Testis (tissue), 3 donors: ENCODE measurements around the gene FAXDC2. TPM values are rescaled to one million over a fixed set of nuclear protein-coding genes. Genes with fewer than 3 reads are reported as not detected.

ENCODE experiments used
- DNase-seq: peaks from one replicate; pipeline ENCODE4 v3.0.0-alpha.2; 2019
- H3K27ac ChIP-seq, 2 donors: fragments of 200-600 bp; sonication (generic); one replicate each; pipeline ENCODE4 v1.5.1; 2019
- H3K27me3 ChIP-seq: fragments of 200-600 bp; sonication (generic); one replicate; pipeline ENCODE4 v1.5.1; 2019
- H3K36me3 ChIP-seq: fragments of 200-600 bp; sonication (generic); one replicate; pipeline ENCODE4 v1.5.1; 2017; ENCODE audit warnings: low read depth; ENCODE audit errors: missing control alignments
- H3K4me1 ChIP-seq: fragments of 200-600 bp; sonication (generic); one replicate; pipeline ENCODE4 v1.5.1; 2019
- H3K4me3 ChIP-seq, 2 donors: fragments of 200-600 bp; sonication (generic); one replicate each; pipeline ENCODE4 v1.5.1; 2017 to 2019
- H3K9me3 ChIP-seq: fragments of 200-600 bp; sonication (generic); one replicate; pipeline ENCODE4 v1.5.1; 2017
- POLR2A ChIP-seq: fragments of 450-650 bp; IDR thresholded peaks from one replicate; pipeline ENCODE4 v1.6.1; 2017; ENCODE audit warnings: antibody characterized with exemption, mild to moderate bottlenecking, moderate library complexity
- WGBS, 2 donors: methylation state at CpG; one replicate each; pipeline ENCODE4 v1.1.5; 2018; 5-methylcytosine and 5-hydroxymethylcytosine counted together
- intact Hi-C: fragments of 100-400 bp; cut with DNase I; formaldehyde crosslinking; loops from one replicate; pipeline ENCODE4 v1.15.1; 2023; ENCODE audit warnings: low total_unique reads
- microRNA counts, 2 donors: library from miRNA; unstranded; fragments of <30 nt; microRNA quantifications; one replicate each; lab custom pipeline; 2016
- microRNA-seq, 2 donors: library from miRNA; unstranded; fragments of <30 nt; microRNA quantifications; one replicate each; pipeline ENCODE4, GENCODE V29; 2016; ENCODE audit warnings: borderline number of aligned reads in 2 of 2, borderline replicate concordance in 1 of 2
- polyA plus RNA-seq: library from polyadenylated mRNA; stranded (reverse); fragments of 350-450 nt; fragmentation: Illumina TruSeq; extraction: RNeasy Lipid Tissue Mini Kit (QIAGEN cat#74804); gene quantifications from one replicate; pipeline ENCODE4 v1.2.3, GENCODE V29; 2014; ENCODE audit warnings: low read depth, low replicate concordance; ENCODE audit not compliant: insufficient read depth
- small RNA-seq, 2 donors: library from RNA; depleted of rRNA; stranded (forward); fragments of <200 nt; gene quantifications; one replicate each; pipeline ENCODE3, GENCODE V24; 2016
- total RNA-seq, 2 donors: library from RNA; depleted of rRNA; stranded (reverse); fragments of >200 nt; gene quantifications; one replicate each; pipeline ENCODE4 v1.2.3, GENCODE V29; 2016
- TF ChIP-seq, protein P1 (sequence below), 3 experiments: fragments of 450-650 bp in 2 of 3; fragments of 200-600 bp in 1 of 3; sonication (generic) in 1 of 3; IDR thresholded peaks; one replicate each; pipeline ENCODE4 v1.5.1; 2016 to 2019; ENCODE audit warnings: antibody characterized with exemption in 3 of 3, mild to moderate bottlenecking in 2 of 3, moderate library complexity in 1 of 3

Gene FAXDC2
- total and polyA plus RNA-seq, 3 donors from 2014 or later = 32.5 to 76.8 (median 54.7) TPM

DNA sequence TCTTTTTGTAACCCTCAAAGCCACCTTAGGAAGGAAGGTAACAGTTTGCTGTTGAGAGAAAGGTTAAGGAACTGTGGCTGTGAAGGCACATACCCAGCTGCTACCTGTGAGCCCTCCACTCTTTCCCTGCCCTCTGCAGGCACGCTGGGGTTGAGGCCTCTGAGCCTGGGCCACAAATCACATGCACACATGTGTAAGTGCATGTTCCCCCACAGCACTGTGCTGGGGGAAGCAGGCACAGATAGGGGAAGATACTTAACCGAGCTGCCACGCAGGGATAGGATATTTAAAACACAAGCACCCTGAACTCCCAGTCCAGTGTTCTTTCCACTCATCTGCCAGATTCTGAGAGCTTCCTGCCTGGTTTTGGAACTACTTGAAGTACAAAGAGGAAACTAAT lies 77.1 kb downstream of the FAXDC2 start:
- peaks cover 29% of the 10 kb centered on the region for H3K4me1 ChIP-seq
- H3K36me3 ChIP-seq = no peaks in the 10 kb centered on the region
- no peak overlapping the region for H3K27ac ChIP-seq
- 49 to 66% methylated on average over 3 of the region's 3 CpGs for WGBS, 2 donors
- intact Hi-C loops = no loop called here
- DNase-seq = no peak
- no peak overlapping the region for H3K4me3 ChIP-seq
- TF ChIP-seq, protein P1, sequence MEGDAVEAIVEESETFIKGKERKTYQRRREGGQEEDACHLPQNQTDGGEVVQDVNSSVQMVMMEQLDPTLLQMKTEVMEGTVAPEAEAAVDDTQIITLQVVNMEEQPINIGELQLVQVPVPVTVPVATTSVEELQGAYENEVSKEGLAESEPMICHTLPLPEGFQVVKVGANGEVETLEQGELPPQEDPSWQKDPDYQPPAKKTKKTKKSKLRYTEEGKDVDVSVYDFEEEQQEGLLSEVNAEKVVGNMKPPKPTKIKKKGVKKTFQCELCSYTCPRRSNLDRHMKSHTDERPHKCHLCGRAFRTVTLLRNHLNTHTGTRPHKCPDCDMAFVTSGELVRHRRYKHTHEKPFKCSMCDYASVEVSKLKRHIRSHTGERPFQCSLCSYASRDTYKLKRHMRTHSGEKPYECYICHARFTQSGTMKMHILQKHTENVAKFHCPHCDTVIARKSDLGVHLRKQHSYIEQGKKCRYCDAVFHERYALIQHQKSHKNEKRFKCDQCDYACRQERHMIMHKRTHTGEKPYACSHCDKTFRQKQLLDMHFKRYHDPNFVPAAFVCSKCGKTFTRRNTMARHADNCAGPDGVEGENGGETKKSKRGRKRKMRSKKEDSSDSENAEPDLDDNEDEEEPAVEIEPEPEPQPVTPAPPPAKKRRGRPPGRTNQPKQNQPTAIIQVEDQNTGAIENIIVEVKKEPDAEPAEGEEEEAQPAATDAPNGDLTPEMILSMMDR (IDR thresholded peaks at IDR 0.05) = no peak
- no peak for TF ChIP-seq POLR2A
- no peaks in the 10 kb centered on the region for H3K27me3 ChIP-seq
- no peaks in the 10 kb centered on the region for H3K9me3 ChIP-seq

DNA sequence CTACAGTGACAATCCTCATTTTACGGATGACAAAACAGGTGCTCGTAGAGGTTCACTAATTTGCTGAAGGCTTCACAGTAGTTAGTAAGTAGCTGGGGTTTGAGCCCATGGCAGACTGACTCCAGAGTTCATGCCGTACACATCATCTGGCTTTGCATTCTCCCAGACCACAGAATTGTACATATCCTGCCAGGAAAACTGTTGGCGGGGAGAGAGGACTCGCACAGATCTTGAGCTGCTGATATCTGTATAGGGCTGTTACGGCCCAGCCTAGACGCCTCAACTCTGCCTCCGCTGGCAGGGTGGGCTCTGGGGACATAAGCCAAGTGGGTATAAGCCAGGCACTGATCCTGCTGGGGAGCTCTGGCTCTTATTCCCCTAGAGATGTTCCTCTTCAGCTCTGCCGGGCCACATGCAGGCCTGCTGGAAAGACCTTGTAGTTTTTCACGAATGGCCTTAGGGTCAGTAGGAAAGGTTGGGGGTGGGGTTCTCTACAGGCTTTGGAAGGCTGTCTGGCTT lies 79.0 kb downstream of the FAXDC2 start:
- peak; percentile 40 for DNase-seq
- no peaks in the 10 kb centered on the region for H3K36me3 ChIP-seq
- no peaks in the 10 kb centered on the region for H3K27me3 ChIP-seq
- 28 to 29% methylated on average over 10 of the region's 10 CpGs for WGBS, 2 donors
- H3K4me1 ChIP-seq = peaks cover 43% of the 10 kb centered on the region
- intact Hi-C loops = no loop called here
- peak overlapping the region; percentile 17 to 57 for H3K27ac ChIP-seq
- no peak for TF ChIP-seq POLR2A
- TF ChIP-seq, protein P1 (IDR thresholded peaks at IDR 0.05) = no peak
- no peak overlapping the region for H3K4me3 ChIP-seq
- no peaks in the 10 kb centered on the region for H3K9me3 ChIP-seq

DNA sequence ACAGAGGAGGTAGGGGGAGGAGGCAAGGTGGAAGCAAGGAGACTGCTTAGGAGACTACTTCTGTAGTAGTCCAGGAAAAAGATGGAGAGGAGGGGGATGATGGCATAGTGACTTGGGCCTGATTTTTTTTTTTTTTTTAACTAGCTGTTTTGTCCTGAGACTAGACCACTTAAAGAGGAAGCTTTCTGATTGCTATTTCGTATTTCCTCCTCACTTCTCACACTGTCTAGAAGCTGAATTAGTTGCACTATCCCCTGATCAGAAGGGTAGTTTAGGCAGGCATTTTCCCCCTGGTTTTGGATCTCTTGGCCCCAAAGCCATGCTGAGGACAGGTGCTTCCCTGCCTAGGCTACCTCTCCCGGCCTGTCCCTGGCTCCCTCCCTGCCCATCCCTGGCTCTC lies 80.3 kb downstream of the FAXDC2 start:
- Histone ChIP-seq H3K4me3 (no peak overlapping the region), H3K4me1 (peaks cover 49% of the 10 kb centered on the region), H3K27ac (no peak overlapping the region), H3K9me3 (no peaks in the 10 kb centered on the region), H3K27me3 (no peaks in the 10 kb centered on the region), H3K36me3 (no peaks in the 10 kb centered on the region)
- intact Hi-C loops = no loop called here
- TF ChIP-seq, protein P1 (IDR thresholded peaks at IDR 0.05) = no peak
- no peak for TF ChIP-seq POLR2A
- DNase-seq = no peak
- 60 to 75% methylated on average over 2 of the region's 2 CpGs for WGBS, 2 donors

MicroRNA genes within 50 kb of the gene (microRNA counts, 767-probe panel; counts per million panel counts)
- microRNA hsa-miR-378h (lab: Ali Mortazavi, UCI) = 0 to 152 counts per million in 2 donors

Small RNA genes lying within 50 kb of the gene (microRNA-seq; reads per million reads assigned to microRNA genes)
- gene MIR378H = 0 reads per million in 2 donors

Small RNA genes lying within 50 kb of the gene (small RNA-seq; reads per million reads assigned to genes)
- 0 reads per million in 2 donors for gene MIR378H

Other genes with a start within 250 kb of the FAXDC2 start
- gene LARP1, start 95.2 kb downstream of the FAXDC2 start, total RNA-seq = 100 to 1,000 TPM; 169 to 174 TPM
- gene LARP1, start 95.2 kb downstream of the FAXDC2 start, polyA plus RNA-seq = 118 TPM
- gene CNOT8, start 8.0 kb upstream of the FAXDC2 start, total RNA-seq = 100 to 1,000 TPM; 103 to 106 TPM
- 67.6 TPM for gene CNOT8, start 8.0 kb upstream of the FAXDC2 start, polyA plus RNA-seq
- 10 to 100 TPM; 24.1 to 24.7 TPM for gene GEMIN5, start 87.6 kb upstream of the FAXDC2 start, total RNA-seq
- gene GEMIN5, start 87.6 kb upstream of the FAXDC2 start, polyA plus RNA-seq = 15.8 TPM
- 10 to 100 TPM; 28.1 to 42.6 TPM for gene MRPL22, start 90.5 kb upstream of the FAXDC2 start, total RNA-seq
- 81.4 TPM for gene MRPL22, start 90.5 kb upstream of the FAXDC2 start, polyA plus RNA-seq
- gene KIF4B, start 163.2 kb upstream of the FAXDC2 start, total RNA-seq = 1 to 10 TPM; 3.0 to 6.6 TPM
- 10.6 TPM for gene KIF4B, start 163.2 kb upstream of the FAXDC2 start, polyA plus RNA-seq